K562 (cell line): ENCODE data around the gene DMP1.

ENCODE experiments used
- BACH1 ChIP-seq: fragments of 200-800 bp; sonication (Bioruptor generic); IDR thresholded peaks from 2 replicates; pipeline ENCODE4 v1.6.1; 2016; ENCODE audit warnings: missing genetic modification characterization, missing compliant biosample characterization
- CHD2 ChIP-seq: IDR thresholded peaks from 2 replicates; pipeline ENCODE4 v1.6.1; 2011; ENCODE audit warnings: low read depth, low read length
- ETS2 ChIP-seq: IDR thresholded peaks from 2 replicates; pipeline ENCODE4 v1.6.1; 2016; ENCODE audit warnings: borderline replicate concordance, missing genetic modification characterization, mild to moderate bottlenecking, moderate library complexity, missing compliant biosample characterization; ENCODE audit not compliant: poor library complexity, severe bottlenecking
- MTA3 ChIP-seq: fragments of 450-650 bp; formaldehyde crosslinking; IDR thresholded peaks from 2 replicates; pipeline ENCODE4 v1.6.1; 2017; ENCODE audit warnings: mild to moderate bottlenecking, borderline replicate concordance
- PML ChIP-seq: IDR thresholded peaks from 2 replicates; pipeline ENCODE4 v1.6.1; 2012; ENCODE audit warnings: low read length, inconsistent platforms
- POLR2AphosphoS2 ChIP-seq: IDR thresholded peaks from 2 replicates; pipeline ENCODE4 v1.6.1; 2012; ENCODE audit warnings: low read length, improper control_type of control experiment
- RAD21 ChIP-seq, 2 experiments: fragments of 250-450 bp in 1 of 2; fragments of 450-650 bp in 1 of 2; sonication (Bioruptor Pico) in 1 of 2; formaldehyde crosslinking in 1 of 2; IDR thresholded peaks in 1 of 2; conservative IDR thresholded peaks in 1 of 2; 2 replicates each; pipeline versions ENCODE4 v1.4.0 to v1.8.0; 2020 to 2022; ENCODE audit warnings: mild to moderate bottlenecking in 2 of 2, moderate library complexity in 1 of 2
- RFX5 ChIP-seq: IDR thresholded peaks from 2 replicates; pipeline ENCODE4 v1.6.1; 2011; ENCODE audit warnings: low read depth, mild to moderate bottlenecking, improper control_type of control experiment, low read length
- TAF9B ChIP-seq: fragments of 450-650 bp; IDR thresholded peaks from 2 replicates; pipeline ENCODE4 v1.6.1; 2018; ENCODE audit warnings: mild to moderate bottlenecking; ENCODE audit not compliant: partially characterized antibody
- TGIF2 ChIP-seq: sonication (generic); formaldehyde crosslinking; IDR thresholded peaks from 2 replicates; pipeline ENCODE4 v1.8.1; 2022; ENCODE audit warnings: mild to moderate bottlenecking, missing genetic modification reagents, moderate library complexity
- TF ChIP-seq, protein P1 (sequence below): sonication (generic); formaldehyde crosslinking; IDR thresholded peaks from 2 replicates; pipeline ENCODE4 v1.8.1; 2022; ENCODE audit warnings: missing genetic modification reagents

DNA sequence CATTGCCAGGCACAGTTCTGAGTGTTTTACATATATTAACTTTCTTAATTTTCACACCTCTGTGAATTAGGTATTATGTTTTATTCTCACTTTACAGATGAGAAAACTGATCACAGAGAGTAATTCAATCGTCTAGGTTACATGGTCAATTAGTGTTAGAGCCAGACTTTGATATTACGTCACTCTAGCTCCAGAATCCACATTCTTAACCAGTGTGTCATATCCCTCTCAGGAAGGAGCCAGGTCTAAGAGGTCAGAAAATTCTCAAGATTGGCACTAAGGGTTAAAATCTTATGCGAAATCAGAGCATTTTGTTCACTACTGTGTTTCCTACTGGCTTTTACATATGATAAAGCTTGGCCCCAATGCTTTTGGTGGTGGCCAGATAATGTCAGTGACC lies 7.4 kb downstream of the DMP1 start:
- no peak for TF ChIP-seq TAF9B
- TF ChIP-seq TGIF2 (CRISPR knock-in tag), result no peak
- no peak for TF ChIP-seq POLR2AphosphoS2
- TF ChIP-seq ETS2 (tag), result no peak
- TF ChIP-seq, protein P1, sequence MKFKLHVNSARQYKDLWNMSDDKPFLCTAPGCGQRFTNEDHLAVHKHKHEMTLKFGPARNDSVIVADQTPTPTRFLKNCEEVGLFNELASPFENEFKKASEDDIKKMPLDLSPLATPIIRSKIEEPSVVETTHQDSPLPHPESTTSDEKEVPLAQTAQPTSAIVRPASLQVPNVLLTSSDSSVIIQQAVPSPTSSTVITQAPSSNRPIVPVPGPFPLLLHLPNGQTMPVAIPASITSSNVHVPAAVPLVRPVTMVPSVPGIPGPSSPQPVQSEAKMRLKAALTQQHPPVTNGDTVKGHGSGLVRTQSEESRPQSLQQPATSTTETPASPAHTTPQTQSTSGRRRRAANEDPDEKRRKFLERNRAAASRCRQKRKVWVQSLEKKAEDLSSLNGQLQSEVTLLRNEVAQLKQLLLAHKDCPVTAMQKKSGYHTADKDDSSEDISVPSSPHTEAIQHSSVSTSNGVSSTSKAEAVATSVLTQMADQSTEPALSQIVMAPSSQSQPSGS, result no peak
- no peak for TF ChIP-seq RAD21 (CRISPR knock-in tag; conservative IDR thresholded peaks at IDR 0.05 in 1 of 2, IDR thresholded peaks at IDR 0.05 in 1 of 2)
- no peak for TF ChIP-seq RFX5
- no peak for TF ChIP-seq MTA3
- no peak for TF ChIP-seq CHD2
- TF ChIP-seq BACH1 (tag), result no peak
- no peak for TF ChIP-seq PML
